Sigmoid colon (tissue), 4 donors: ENCODE measurements around the gene UBAC1.

ENCODE experiments used
- CTCF ChIP-seq, 4 experiments: fragments of 450-650 bp in 3 of 4; fragments of 200-600 bp in 1 of 4; IDR thresholded peaks; one replicate each; pipeline ENCODE4 v1.5.1; 2016 to 2019; ENCODE audit warnings: antibody characterized with exemption in 4 of 4, mild to moderate bottlenecking in 3 of 4, moderate library complexity in 2 of 4
- POLR2AphosphoS5 ChIP-seq, 4 donors: sonication (generic); formaldehyde crosslinking; IDR thresholded peaks; one replicate each; pipeline ENCODE4 v1.6.1; 2017; ENCODE audit warnings: antibody characterized with exemption in 4 of 4

GRCh38 chr9:135920256-135920930, 40.8 kb downstream of the UBAC1 start:
- TF ChIP-seq POLR2AphosphoS5 (IDR thresholded peaks at IDR 0.05) (no peak), CTCF (IDR thresholded peaks at IDR 0.05) (no peak)
